ENCODE measurements around the gene TMEM53.

DNA sequence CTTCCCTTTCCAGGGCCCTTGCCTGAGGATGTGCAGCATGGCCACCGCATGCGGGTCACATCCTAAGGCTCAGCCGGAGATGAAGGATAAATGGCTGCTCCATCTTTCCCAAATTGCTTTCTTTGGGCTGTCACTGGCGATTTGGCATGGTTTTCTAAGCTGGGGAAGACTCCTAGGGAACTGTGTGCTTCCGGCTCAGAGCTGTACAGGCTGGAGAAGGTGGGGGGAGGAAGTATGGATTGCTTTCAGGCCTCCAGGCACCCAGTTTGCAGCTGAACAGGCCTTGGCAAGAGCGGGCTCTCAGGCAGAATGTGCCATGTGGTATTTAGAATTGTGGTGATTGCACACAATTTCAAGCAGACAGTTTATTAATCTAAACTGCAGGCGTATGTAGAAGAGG is 48.9 kb downstream of the TMEM53 start:
- TF ChIP-seq POLR2AphosphoS5 (IDR thresholded peaks at IDR 0.05; ENCODE audit: low read depth, low read length) = no peak
- no peak for TF ChIP-seq CTCF (IDR thresholded peaks at IDR 0.05)
- TF ChIP-seq REST (IDR thresholded peaks at IDR 0.05; ENCODE audit: insufficient read depth in 1 of 2, low read depth in 2 of 2, low read length in 1 of 2) = no peak
